Gastroesophageal sphincter (tissue), 4 donors: ENCODE data around the gene ANKK1. TPM values are rescaled to one million over a fixed set of nuclear protein-coding genes. Genes with fewer than 3 reads are reported as not detected.

Experiments
- ATAC-seq: fragments of 150-250 bp; one replicate; pipeline ENCODE4 v1.9.1; 2016; ENCODE audit warnings: mild to moderate bottlenecking, moderate library complexity
- H3K27ac ChIP-seq, 4 donors: fragments of 200-600 bp; sonication (generic) in 3 of 4; 1 replicate in 3 of 4; 2 replicates in 1 of 4; pipeline ENCODE4 v1.5.1; 2016 to 2019
- H3K27me3 ChIP-seq: fragments of 200-600 bp; sonication (generic); one replicate; pipeline ENCODE4 v1.5.1; 2019
- H3K36me3 ChIP-seq, 2 donors: fragments of 200-600 bp; sonication (generic); one replicate each; pipeline ENCODE4 v1.5.1; 2019; ENCODE audit warnings: control low read depth in 1 of 2
- H3K4me1 ChIP-seq, 3 donors: fragments of 200-600 bp; sonication (generic); 1 replicate in 2 of 3; 2 replicates in 1 of 3; pipeline ENCODE4 v1.5.1; 2016 to 2019; ENCODE audit warnings: control low read depth in 2 of 3
- H3K4me3 ChIP-seq, 2 donors: fragments of 200-600 bp; sonication (generic); one replicate each; pipeline ENCODE4 v1.5.1; 2019; ENCODE audit warnings: mild to moderate bottlenecking in 1 of 2, moderate library complexity in 1 of 2
- H3K9me3 ChIP-seq, 3 donors: fragments of 200-600 bp; sonication (generic); one replicate each; pipeline ENCODE4 v1.5.1; 2017 to 2019; ENCODE audit warnings: control low read depth in 2 of 3
- EP300 ChIP-seq: sonication (generic); formaldehyde crosslinking; IDR thresholded peaks from one replicate; pipeline ENCODE4 v1.6.1; 2017; ENCODE audit warnings: antibody characterized with exemption, mild to moderate bottlenecking
- POLR2A ChIP-seq, 2 donors: fragments of 450-650 bp; IDR thresholded peaks; one replicate each; pipeline ENCODE4 v1.6.1; 2017; ENCODE audit warnings: antibody characterized with exemption in 2 of 2, mild to moderate bottlenecking in 2 of 2, moderate library complexity in 1 of 2
- POLR2AphosphoS5 ChIP-seq: sonication (generic); formaldehyde crosslinking; IDR thresholded peaks from one replicate; pipeline ENCODE4 v1.6.1; 2017; ENCODE audit warnings: antibody characterized with exemption
- WGBS, 2 donors: methylation state at CpG; one replicate each; pipeline ENCODE4 v1.1.5; 2018; ENCODE audit warnings: low coverage in 1 of 2; 5-methylcytosine and 5-hydroxymethylcytosine counted together
- total RNA-seq, 4 donors: library from RNA; depleted of rRNA; stranded (reverse); fragments of >200 nt; gene quantifications; one replicate each; pipeline ENCODE4 v1.1.0, GENCODE V29; 2016
- TF ChIP-seq, protein P1 (sequence below), 4 experiments: fragments of 200-600 bp in 2 of 4; fragments of 450-650 bp in 2 of 4; sonication (generic) in 1 of 4; IDR thresholded peaks; one replicate each; pipeline ENCODE4 v1.5.1; 2017 to 2019; ENCODE audit warnings: antibody characterized with exemption in 4 of 4, mild to moderate bottlenecking in 2 of 4, moderate library complexity in 2 of 4

The ANKK1 gene
- total RNA-seq, 4 donors from 2014 or later: 0.27 TPM; not detected in 2

GRCh38 chr11:113349528-113349927 lies 38.1 kb upstream of the ANKK1 start:
- TF ChIP-seq, protein P1, sequence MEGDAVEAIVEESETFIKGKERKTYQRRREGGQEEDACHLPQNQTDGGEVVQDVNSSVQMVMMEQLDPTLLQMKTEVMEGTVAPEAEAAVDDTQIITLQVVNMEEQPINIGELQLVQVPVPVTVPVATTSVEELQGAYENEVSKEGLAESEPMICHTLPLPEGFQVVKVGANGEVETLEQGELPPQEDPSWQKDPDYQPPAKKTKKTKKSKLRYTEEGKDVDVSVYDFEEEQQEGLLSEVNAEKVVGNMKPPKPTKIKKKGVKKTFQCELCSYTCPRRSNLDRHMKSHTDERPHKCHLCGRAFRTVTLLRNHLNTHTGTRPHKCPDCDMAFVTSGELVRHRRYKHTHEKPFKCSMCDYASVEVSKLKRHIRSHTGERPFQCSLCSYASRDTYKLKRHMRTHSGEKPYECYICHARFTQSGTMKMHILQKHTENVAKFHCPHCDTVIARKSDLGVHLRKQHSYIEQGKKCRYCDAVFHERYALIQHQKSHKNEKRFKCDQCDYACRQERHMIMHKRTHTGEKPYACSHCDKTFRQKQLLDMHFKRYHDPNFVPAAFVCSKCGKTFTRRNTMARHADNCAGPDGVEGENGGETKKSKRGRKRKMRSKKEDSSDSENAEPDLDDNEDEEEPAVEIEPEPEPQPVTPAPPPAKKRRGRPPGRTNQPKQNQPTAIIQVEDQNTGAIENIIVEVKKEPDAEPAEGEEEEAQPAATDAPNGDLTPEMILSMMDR (IDR thresholded peaks at IDR 0.05): no peak
- H3K27ac ChIP-seq: no peak overlapping the region
- WGBS, 2 donors: 87 to 90% methylated on average over 3 of the region's 3 CpGs
- peaks cover 0 to 80% of the 10 kb centered on the region in 2 donors for H3K36me3 ChIP-seq
- H3K27me3 ChIP-seq: no peaks in the 10 kb centered on the region
- ATAC-seq: no peak
- no peak overlapping the region for H3K4me3 ChIP-seq
- no peaks in the 10 kb centered on the region for H3K4me1 ChIP-seq
- H3K9me3 ChIP-seq: no peaks in the 10 kb centered on the region

DNA sequence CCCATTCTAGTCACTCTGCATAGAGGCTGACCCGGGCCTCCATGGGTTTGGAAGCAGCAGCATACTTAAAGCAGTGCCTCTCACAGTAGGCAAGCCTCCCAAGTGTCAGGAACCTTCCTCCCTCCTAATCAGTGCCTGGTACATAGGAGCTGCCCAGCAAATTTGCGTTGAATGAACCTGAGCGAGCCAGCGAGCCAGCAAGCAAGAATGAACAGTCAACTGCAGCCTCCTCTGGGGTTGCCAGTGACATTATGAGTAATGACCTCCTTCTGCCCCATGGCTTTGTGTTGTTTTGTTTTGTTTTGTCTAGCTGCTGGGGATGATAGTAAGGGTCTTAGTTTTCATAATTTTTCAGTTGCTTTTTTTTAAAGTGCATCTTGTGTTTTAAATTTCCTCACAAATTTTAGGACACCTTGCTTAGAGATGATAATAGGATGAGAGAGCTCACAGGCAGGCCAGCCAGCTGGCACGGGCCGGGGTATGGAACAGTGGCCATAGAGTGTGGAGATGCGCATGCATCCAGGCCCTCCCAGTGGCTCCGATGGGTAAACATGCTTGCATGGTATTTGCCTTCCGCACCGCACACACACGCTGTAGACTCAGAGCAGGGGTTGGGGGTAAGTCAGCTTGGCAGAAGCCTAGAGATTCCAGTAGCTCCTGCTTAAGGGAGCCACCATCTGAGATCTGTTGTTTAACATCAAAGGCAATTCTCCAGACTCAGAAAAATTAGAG lies 37.1 kb upstream of the ANKK1 start:
- H3K27me3 ChIP-seq: no peaks in the 10 kb centered on the region
- TF ChIP-seq POLR2A (IDR thresholded peaks at IDR 0.05) (no peak), POLR2AphosphoS5 (no peak), EP300 (no peak)
- TF ChIP-seq, protein P1 (IDR thresholded peaks at IDR 0.05): no peak
- H3K27ac ChIP-seq: no peak overlapping the region
- peaks cover 0 to 80% of the 10 kb centered on the region in 2 donors for H3K36me3 ChIP-seq
- WGBS, 2 donors: 87 to 91% methylated on average over 6 to 9 of the region's 11 CpGs
- H3K4me3 ChIP-seq: no peak overlapping the region
- H3K9me3 ChIP-seq: peaks cover 0 to 6% (median 0%) of the 10 kb centered on the region in 3 donors
- H3K4me1 ChIP-seq: no peaks in the 10 kb centered on the region
- no peak for ATAC-seq

- no peak overlapping the region for H3K4me3 ChIP-seq
- ATAC-seq: no peak
- TF ChIP-seq, protein P1 (IDR thresholded peaks at IDR 0.05): no peak
- TF ChIP-seq POLR2A (IDR thresholded peaks at IDR 0.05): no peak
- TF ChIP-seq POLR2AphosphoS5: no peak
- TF ChIP-seq EP300: no peak
- no peaks in the 10 kb centered on the region for H3K27me3 ChIP-seq
- no peaks in the 10 kb centered on the region for H3K4me1 ChIP-seq
- peaks cover 0 to 7% (median under 1%) of the 10 kb centered on the region in 3 donors for H3K9me3 ChIP-seq
- WGBS, 2 donors: 43 to 50% methylated on average over 2 to 3 of the region's 3 CpGs
- no peak overlapping the region for H3K27ac ChIP-seq
- H3K36me3 ChIP-seq: peaks cover 0 to 80% of the 10 kb centered on the region in 2 donors
Observed at GRCh38 chr11:113351068-113351450, 36.5 kb upstream of the ANKK1 start.

- H3K36me3 ChIP-seq: peaks cover 0 to 82% of the 10 kb centered on the region in 2 donors
- H3K4me1 ChIP-seq: no peaks in the 10 kb centered on the region
- WGBS, 2 donors: 68 to 84% methylated on average over 4 of the region's 4 CpGs
Observed at GRCh38 chr11:113351480-113351879, 36.1 kb upstream of the ANKK1 start.

More at GRCh38 chr11:113351480-113351879, 36.1 kb upstream of the ANKK1 start:
- ATAC-seq: no peak
- TF ChIP-seq POLR2AphosphoS5 (no peak), POLR2A (IDR thresholded peaks at IDR 0.05) (no peak), EP300 (no peak)
- TF ChIP-seq, protein P1 (IDR thresholded peaks at IDR 0.05): no peak
- Histone ChIP-seq H3K9me3 (peaks cover 0 to 11% (median 2%) of the 10 kb centered on the region in 3 donors), H3K4me3 (no peak overlapping the region), H3K27me3 (no peaks in the 10 kb centered on the region), H3K27ac (no peak overlapping the region)
